ENCODE data around the gene OR5AK2. TPM values are rescaled to one million over a fixed set of nuclear protein-coding genes. Genes with fewer than 3 reads are reported as not detected.

Gene OR5AK2
- total and polyA plus RNA-seq, 7 donors = not detected

DNA sequence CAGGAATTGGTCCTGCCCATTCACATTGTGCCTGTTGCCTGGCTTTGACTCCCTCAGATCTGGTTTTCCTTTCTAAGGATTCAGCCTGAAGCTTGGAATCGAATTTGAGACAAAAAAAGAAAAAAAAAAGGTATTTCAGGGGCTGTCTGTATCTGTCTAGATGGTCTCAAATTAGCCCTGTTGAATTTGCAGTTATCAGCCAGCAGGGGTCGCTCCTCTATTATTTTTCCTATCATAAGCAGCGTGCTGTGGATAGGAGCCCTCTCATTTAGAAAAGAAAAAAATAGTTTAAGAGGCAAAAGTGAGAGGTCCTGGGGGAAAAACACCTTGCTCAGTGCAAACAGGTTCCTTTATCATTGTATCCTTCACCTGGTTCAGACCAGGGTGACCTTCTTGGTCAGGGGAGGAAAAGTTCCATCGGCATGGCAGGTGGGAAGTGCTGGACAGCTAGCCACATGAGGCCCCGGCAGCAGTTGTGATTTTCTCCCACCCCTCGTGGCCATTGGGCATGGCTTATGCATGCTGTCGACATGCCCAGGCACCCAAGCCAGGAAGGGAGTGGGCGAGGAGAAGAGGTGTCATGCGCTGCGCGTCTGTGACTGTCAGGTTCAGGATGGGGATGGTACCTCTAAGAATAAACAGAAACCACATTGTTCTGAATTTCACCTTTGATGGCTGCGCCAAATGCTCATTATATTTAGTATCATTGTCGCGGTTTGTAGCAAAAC, 13.1 kb downstream of the OR5AK2 start:
- 84 to 86% methylated on average over 14 of the region's 14 CpGs for WGBS, 2 donors
- Histone ChIP-seq H3K4me1 (no peaks in the 10 kb centered on the region), H3K4me3 (no peak overlapping the region), H3K36me3 (no peaks in the 10 kb centered on the region), H3K27ac (no peak overlapping the region), H3K9me3 (peaks cover 0 to 7% (median 0%) of the 10 kb centered on the region in 4 donors), H3K27me3 (no peaks in the 10 kb centered on the region)
- no peak for DNase-seq
- intact Hi-C loops (cut with DNase I) = no loop called here
- TF ChIP-seq EP300 (IDR thresholded peaks at IDR 0.05) (no peak), POLR2A (IDR thresholded peaks at IDR 0.05) (no peak), POLR2AphosphoS5 (IDR thresholded peaks at IDR 0.05) (no peak)
- TF ChIP-seq, protein P1, sequence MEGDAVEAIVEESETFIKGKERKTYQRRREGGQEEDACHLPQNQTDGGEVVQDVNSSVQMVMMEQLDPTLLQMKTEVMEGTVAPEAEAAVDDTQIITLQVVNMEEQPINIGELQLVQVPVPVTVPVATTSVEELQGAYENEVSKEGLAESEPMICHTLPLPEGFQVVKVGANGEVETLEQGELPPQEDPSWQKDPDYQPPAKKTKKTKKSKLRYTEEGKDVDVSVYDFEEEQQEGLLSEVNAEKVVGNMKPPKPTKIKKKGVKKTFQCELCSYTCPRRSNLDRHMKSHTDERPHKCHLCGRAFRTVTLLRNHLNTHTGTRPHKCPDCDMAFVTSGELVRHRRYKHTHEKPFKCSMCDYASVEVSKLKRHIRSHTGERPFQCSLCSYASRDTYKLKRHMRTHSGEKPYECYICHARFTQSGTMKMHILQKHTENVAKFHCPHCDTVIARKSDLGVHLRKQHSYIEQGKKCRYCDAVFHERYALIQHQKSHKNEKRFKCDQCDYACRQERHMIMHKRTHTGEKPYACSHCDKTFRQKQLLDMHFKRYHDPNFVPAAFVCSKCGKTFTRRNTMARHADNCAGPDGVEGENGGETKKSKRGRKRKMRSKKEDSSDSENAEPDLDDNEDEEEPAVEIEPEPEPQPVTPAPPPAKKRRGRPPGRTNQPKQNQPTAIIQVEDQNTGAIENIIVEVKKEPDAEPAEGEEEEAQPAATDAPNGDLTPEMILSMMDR (IDR thresholded peaks at IDR 0.05) = no peak

DNA sequence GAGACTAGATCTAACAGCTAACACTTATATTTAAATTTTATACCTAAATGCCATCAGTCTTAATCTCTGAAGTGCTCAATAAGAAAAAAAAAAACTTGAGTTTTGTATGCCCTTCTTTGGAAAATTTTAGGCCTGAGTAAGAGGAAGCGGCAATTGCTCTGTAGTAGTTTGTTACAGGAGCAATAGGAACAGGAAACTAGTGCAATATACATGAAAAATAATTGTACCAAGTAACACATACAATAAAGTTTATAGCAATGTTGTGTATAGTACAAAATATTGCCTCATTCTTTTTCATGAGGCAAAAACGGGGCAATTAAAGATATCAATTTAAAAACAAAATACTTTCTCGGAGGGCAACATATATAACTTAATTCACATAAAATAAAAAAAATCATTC, 19.7 kb downstream of the OR5AK2 start:
- Histone ChIP-seq H3K4me1 (no peaks in the 10 kb centered on the region), H3K36me3 (no peaks in the 10 kb centered on the region), H3K27me3 (no peaks in the 10 kb centered on the region), H3K9me3 (no peaks in the 10 kb centered on the region), H3K27ac (no peak overlapping the region), H3K4me3 (no peak overlapping the region)
- no peak for DNase-seq
- 22 to 65% methylated on average over 3 of the region's 3 CpGs for WGBS, 2 donors
- TF ChIP-seq POLR2AphosphoS5 (IDR thresholded peaks at IDR 0.05) = no peak
- TF ChIP-seq, protein P1 (IDR thresholded peaks at IDR 0.05) = no peak
- TF ChIP-seq EP300 (IDR thresholded peaks at IDR 0.05) = no peak
- no peak for TF ChIP-seq POLR2A (IDR thresholded peaks at IDR 0.05)
- intact Hi-C loops (cut with DNase I) = no loop called here

DNA sequence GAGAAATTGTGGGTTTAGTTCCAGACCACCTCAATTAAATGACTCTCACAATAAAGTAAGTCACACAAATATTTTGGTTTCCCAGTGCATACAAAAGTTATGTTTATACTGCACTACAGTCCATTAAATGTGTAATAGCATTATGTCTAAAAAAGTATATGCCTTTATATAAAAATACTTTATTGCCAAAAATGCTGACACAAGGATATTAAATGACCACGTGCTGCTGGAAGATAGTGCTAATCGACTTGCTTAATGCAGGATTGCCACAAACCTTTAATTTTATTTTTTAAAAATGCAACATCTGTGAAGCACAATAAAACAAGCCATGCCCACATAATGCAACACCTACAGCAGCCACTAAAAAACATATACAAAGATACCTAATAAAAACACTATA, 27.0 kb downstream of the OR5AK2 start:
- no peak for DNase-seq
- WGBS, 2 donors = 75 to 87% methylated on average over 2 of the region's 2 CpGs
- Histone ChIP-seq H3K9me3 (no peaks in the 10 kb centered on the region), H3K36me3 (no peaks in the 10 kb centered on the region), H3K27ac (no peak overlapping the region), H3K4me1 (no peaks in the 10 kb centered on the region), H3K4me3 (no peak overlapping the region), H3K27me3 (no peaks in the 10 kb centered on the region)
- intact Hi-C loops (cut with DNase I) = no loop called here
- TF ChIP-seq POLR2A (IDR thresholded peaks at IDR 0.05) (no peak), EP300 (IDR thresholded peaks at IDR 0.05) (no peak), POLR2AphosphoS5 (IDR thresholded peaks at IDR 0.05) (no peak)
- TF ChIP-seq, protein P1 (IDR thresholded peaks at IDR 0.05) = no peak

DNA sequence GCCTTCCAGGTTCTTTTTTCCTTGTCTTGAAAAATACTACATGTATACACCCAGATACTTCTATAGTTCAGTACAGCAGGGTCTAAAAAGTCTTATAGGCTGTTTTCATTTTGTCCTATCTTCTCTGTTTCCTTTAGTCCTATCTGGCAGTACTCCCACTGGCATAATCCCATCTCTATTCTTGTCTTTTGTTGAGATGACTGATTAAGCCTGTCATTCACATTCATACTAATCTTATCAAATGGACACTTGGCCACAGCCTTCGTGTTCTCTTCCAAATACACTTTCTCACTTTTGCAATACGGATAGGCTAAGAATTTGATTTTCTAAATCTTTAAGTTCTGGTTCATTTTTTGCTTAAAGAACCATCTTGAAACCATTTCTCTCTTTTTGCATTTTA, 42.8 kb downstream of the OR5AK2 start:
- no peaks in the 10 kb centered on the region for H3K9me3 ChIP-seq
- no peaks in the 10 kb centered on the region for H3K36me3 ChIP-seq
- WGBS, 2 donors = 85 to 86% methylated on average over 2 of the region's 2 CpGs
- DNase-seq = no peak
- intact Hi-C loops (cut with DNase I) = no loop called here
- no peaks in the 10 kb centered on the region for H3K4me1 ChIP-seq
- no peak overlapping the region for H3K4me3 ChIP-seq
- no peak overlapping the region for H3K27ac ChIP-seq
- H3K27me3 ChIP-seq = no peaks in the 10 kb centered on the region
- TF ChIP-seq POLR2A (IDR thresholded peaks at IDR 0.05) (no peak), POLR2AphosphoS5 (IDR thresholded peaks at IDR 0.05) (no peak), EP300 (IDR thresholded peaks at IDR 0.05) (no peak)
- TF ChIP-seq, protein P1 (IDR thresholded peaks at IDR 0.05) = no peak

Other genes starting within 250 kb of the OR5AK2 start
- not detected for gene OR9G4, start 240.2 kb upstream of the OR5AK2 start, total RNA-seq
- gene OR9G4, start 240.2 kb upstream of the OR5AK2 start, polyA plus RNA-seq = not detected
- 1 to 10 TPM in 1 of 4 donors, under 1 TPM in 3; 0.66 to 1.4 (median 0.89) TPM for gene LRRC55, start 193.0 kb downstream of the OR5AK2 start, total RNA-seq
- gene LRRC55, start 193.0 kb downstream of the OR5AK2 start, polyA plus RNA-seq = under 1 TPM in 1 of 3 donors, not detected in 2; 0.63 TPM
- gene APLNR, start 248.3 kb downstream of the OR5AK2 start, total RNA-seq = 1 to 10 TPM in 1 of 4 donors, under 1 TPM in 3; 0.54 to 1.8 (median 0.77) TPM
- gene APLNR, start 248.3 kb downstream of the OR5AK2 start, polyA plus RNA-seq = 1 to 10 TPM in 1 of 3 donors, under 1 TPM in 2; under 0.01 to 2.6 (median 0.46) TPM

Data from sigmoid colon (tissue), 7 donors.